Duodenal mucosa (tissue), 2 donors: Measurements from ENCODE around the gene XG.
"Not testable (repeated sequence)": the region's sequence is repeated elsewhere in the genome, so short reads cannot be mapped to it uniquely, and the experiment has no call there.

Source experiments
- H3K27ac ChIP-seq: one replicate; pipeline ENCODE4 v1.7.0; 2013; ENCODE audit warnings: low read depth, low read length
- H3K27me3 ChIP-seq, 2 donors: one replicate each; pipeline ENCODE4 v1.7.0; 2013; ENCODE audit warnings: low read length in 2 of 2, control low read depth in 1 of 2; ENCODE audit not compliant: insufficient read depth in 2 of 2, control insufficient read depth in 1 of 2
- H3K36me3 ChIP-seq, 2 donors: one replicate each; pipeline ENCODE4 v1.7.0; 2013; ENCODE audit warnings: low read length in 2 of 2, control low read depth in 1 of 2; ENCODE audit not compliant: insufficient read depth in 2 of 2, control insufficient read depth in 1 of 2
- H3K4me1 ChIP-seq, 2 donors: one replicate each; pipeline ENCODE4 v1.7.0; 2013; ENCODE audit warnings: low read length in 2 of 2, control low read depth in 1 of 2; ENCODE audit not compliant: insufficient read depth in 2 of 2, control insufficient read depth in 1 of 2
- H3K4me3 ChIP-seq, 2 donors: one replicate each; pipeline ENCODE4 v1.7.0; 2013; ENCODE audit warnings: low read length in 2 of 2, low read depth in 1 of 2
- H3K9ac ChIP-seq, 2 donors: one replicate each; pipeline ENCODE4 v1.7.0; 2013; ENCODE audit warnings: low read length in 2 of 2, low read depth in 1 of 2
- H3K9me3 ChIP-seq, 2 donors: one replicate each; pipeline ENCODE4 v1.7.0; 2013; ENCODE audit warnings: low read length in 2 of 2, control low read depth in 1 of 2; ENCODE audit not compliant: control insufficient read depth in 1 of 2

Gene XG

GRCh38 chrX:2712428-2712827 is 39.4 kb upstream of the XG start:
- H3K27ac ChIP-seq: no peak overlapping the region
- peaks cover 18 to 49% of the 10 kb centered on the region in 2 donors for H3K36me3 ChIP-seq
- no peak overlapping the region for H3K9ac ChIP-seq
- H3K27me3 ChIP-seq: no peaks in the 10 kb centered on the region
- no peaks in the 10 kb centered on the region for H3K9me3 ChIP-seq
- H3K4me1 ChIP-seq: peaks cover 25 to 32% of the 10 kb centered on the region in 2 donors
- H3K4me3 ChIP-seq: no peak overlapping the region

- H3K4me1 ChIP-seq: peaks cover 18 to 25% of the 10 kb centered on the region in 2 donors
- peaks cover 21 to 56% of the 10 kb centered on the region in 2 donors for H3K36me3 ChIP-seq
- H3K27ac ChIP-seq: no peak overlapping the region
Measured at GRCh38 chrX:2712890-2713840, 38.7 kb upstream of the XG start.

GRCh38 chrX:2714551-2714950 is 37.3 kb upstream of the XG start:
- H3K27ac ChIP-seq: no peak overlapping the region
- H3K9me3 ChIP-seq: no peaks in the 10 kb centered on the region
- peaks cover 33 to 63% of the 10 kb centered on the region in 2 donors for H3K36me3 ChIP-seq
- no peak overlapping the region for H3K4me3 ChIP-seq
- no peaks in the 10 kb centered on the region for H3K27me3 ChIP-seq
- H3K4me1 ChIP-seq: peaks cover 11% of the 10 kb centered on the region in 2 donors
- H3K9ac ChIP-seq: no peak overlapping the region

More at GRCh38 chrX:2712890-2713840, 38.7 kb upstream of the XG start:
- Histone ChIP-seq H3K4me3 (no peak overlapping the region), H3K9ac (no peak overlapping the region), H3K27me3 (no peaks in the 10 kb centered on the region), H3K9me3 (no peaks in the 10 kb centered on the region)

- Histone ChIP-seq H3K9ac (no peak overlapping the region), H3K4me3 (no peak overlapping the region), H3K27ac (no peak overlapping the region), H3K4me1 (peaks cover 5% of the 10 kb centered on the region in 2 donors), H3K27me3 (no peaks in the 10 kb centered on the region), H3K9me3 (no peaks in the 10 kb centered on the region), H3K36me3 (peaks cover 36 to 69% of the 10 kb centered on the region in 2 donors)
Measured at GRCh38 chrX:2715066-2715600, 36.7 kb upstream of the XG start.

- H3K27me3 ChIP-seq: no peaks in the 10 kb centered on the region
- H3K4me3 ChIP-seq: no peak overlapping the region
- H3K27ac ChIP-seq: no peak overlapping the region
- H3K36me3 ChIP-seq: peaks cover 36 to 86% of the 10 kb centered on the region in 2 donors
- no peaks in the 10 kb centered on the region for H3K4me1 ChIP-seq
- H3K9me3 ChIP-seq: no peaks in the 10 kb centered on the region
- no peak overlapping the region for H3K9ac ChIP-seq
Measured at GRCh38 chrX:2717312-2717711, 34.5 kb upstream of the XG start.

GRCh38 chrX:2718821-2719220 is 33.0 kb upstream of the XG start:
- H3K4me1 ChIP-seq: no peaks in the 10 kb centered on the region
- no peak overlapping the region for H3K27ac ChIP-seq
- H3K27me3 ChIP-seq: no peaks in the 10 kb centered on the region
- H3K4me3 ChIP-seq: no peak overlapping the region
- no peak overlapping the region for H3K9ac ChIP-seq
- no peaks in the 10 kb centered on the region for H3K9me3 ChIP-seq
- peaks cover 35 to 89% of the 10 kb centered on the region in 2 donors for H3K36me3 ChIP-seq

- H3K4me1 ChIP-seq: no peaks in the 10 kb centered on the region
- no peak overlapping the region for H3K27ac ChIP-seq
- no peaks in the 10 kb centered on the region for H3K9me3 ChIP-seq
- H3K9ac ChIP-seq: no peak overlapping the region
- H3K27me3 ChIP-seq: no peaks in the 10 kb centered on the region
- H3K4me3 ChIP-seq: no peak overlapping the region
- peaks cover 34 to 88% of the 10 kb centered on the region in 2 donors for H3K36me3 ChIP-seq
Measured at GRCh38 chrX:2719774-2720447, 31.9 kb upstream of the XG start.

GRCh38 chrX:2723286-2723879 is 28.5 kb upstream of the XG start:
- no peak overlapping the region for H3K4me3 ChIP-seq
- H3K27ac ChIP-seq: no peak overlapping the region
- H3K27me3 ChIP-seq: no peaks in the 10 kb centered on the region
- H3K9ac ChIP-seq: no peak overlapping the region
- H3K36me3 ChIP-seq: peaks cover 36 to 85% of the 10 kb centered on the region in 2 donors
- H3K9me3 ChIP-seq: no peaks in the 10 kb centered on the region
- H3K4me1 ChIP-seq: no peaks in the 10 kb centered on the region

- not testable (repeated sequence) for H3K9ac ChIP-seq, H3K9me3 ChIP-seq, H3K27ac ChIP-seq, H3K27me3 ChIP-seq, H3K4me1 ChIP-seq, H3K4me3 ChIP-seq
- peaks cover 30 to 72% of the 10 kb centered on the region in 2 donors for H3K36me3 ChIP-seq
Measured at GRCh38 chrX:2727264-2727663, 24.6 kb upstream of the XG start.

- Histone ChIP-seq H3K9ac (no peak overlapping the region), H3K4me1 (no peaks in the 10 kb centered on the region), H3K27me3 (no peaks in the 10 kb centered on the region), H3K4me3 (no peak overlapping the region), H3K27ac (no peak overlapping the region), H3K9me3 (peaks cover 0 to 3% of the 10 kb centered on the region in 2 donors), H3K36me3 (peaks cover 26 to 51% of the 10 kb centered on the region in 2 donors)
Measured at GRCh38 chrX:2732076-2732475, 19.8 kb upstream of the XG start.
